Stimulated activated CD4-positive, alpha-beta T cell treated with anti-CD3 and anti-CD28 coated beads, Interleukin-2, amount 100 ng/mL, for 4 hours (primary cell): Measurements from ENCODE around the gene PKLR.
"Not testable (repeated sequence)": the region's sequence is repeated elsewhere in the genome, so short reads cannot be mapped to it uniquely, and the experiment has no call there.

ENCODE experiments used
- DNase-seq: peaks from one replicate; pipeline ENCODE4 v3.0.0-alpha.2; 2020; ENCODE audit warnings: low read depth

PKLR gene

GRCh38 chr1:155255243-155256007 lies 45.8 kb downstream of the PKLR start, which contains the start of gene ENTREP3:
ENTREP3 (minus strand) TSS chr1:155255483; CDS start chr1:155254877, 606 bp downstream.
- DNase-seq: peak; percentile 65

- no peak for DNase-seq
These were observed 46.5 kb downstream of the PKLR start for GRCh38 chr1:155254714-155255242.

- no peak for DNase-seq
These were observed 47.0 kb downstream of the PKLR start for GRCh38 chr1:155254228-155254713.

GRCh38 chr1:155253797-155254196 lies 47.4 kb downstream of the PKLR start:
- no peak for DNase-seq

GRCh38 chr1:155253208-155253607 lies 48.0 kb downstream of the PKLR start:
- no peak for DNase-seq

GRCh38 chr1:155251566-155251965 lies 49.7 kb downstream of the PKLR start:
- DNase-seq: no peak

- DNase-seq: peak; percentile 92
These were observed 50.4 kb downstream of the PKLR start for GRCh38 chr1:155250633-155251449.

- no peak for DNase-seq
These were observed 51.0 kb downstream of the PKLR start for GRCh38 chr1:155250246-155250632.

- no peak for DNase-seq
These were observed 53.3 kb downstream of the PKLR start for GRCh38 chr1:155247667-155248553.

GRCh38 chr1:155246796-155247195 lies 54.4 kb downstream of the PKLR start:
- DNase-seq: not testable (repeated sequence)

- no peak for DNase-seq
These were observed 56.1 kb downstream of the PKLR start for GRCh38 chr1:155245163-155245524.

- peak; percentile 81 for DNase-seq
These were observed 56.7 kb downstream of the PKLR start for GRCh38 chr1:155244368-155245162.

GRCh38 chr1:155242805-155243358 lies 58.4 kb downstream of the PKLR start:
- DNase-seq: no peak

- no peak for DNase-seq
These were observed 59.4 kb downstream of the PKLR start for GRCh38 chr1:155241841-155242264.

GRCh38 chr1:155241069-155241679 lies 60.1 kb downstream of the PKLR start:
- DNase-seq: peak; percentile 53
